ENCODE data around the gene GLT1D1.

Gene GLT1D1

GRCh38 chr12:128976120-128976738 lies 123.0 kb downstream of the GLT1D1 start:
- WGBS (ENCODE audit: insufficient coverage, insufficient read length): no CpG with 5 or more reads among the region's 22 CpGs
- no peak overlapping the region for H3K4me3 ChIP-seq (ENCODE audit: low read length)
- no peak overlapping the region for H3K27ac ChIP-seq (ENCODE audit: low read length)
- no peaks in the 10 kb centered on the region for H3K36me3 ChIP-seq (ENCODE audit: control insufficient read depth, insufficient read depth, low read length)
- H3K27me3 ChIP-seq (ENCODE audit: control insufficient read depth, insufficient read depth, low read length): no peaks in the 10 kb centered on the region
- peaks cover 40% of the 10 kb centered on the region for H3K9me3 ChIP-seq (ENCODE audit: control insufficient read depth, insufficient read depth, low read length)
- H3K4me1 ChIP-seq (ENCODE audit: control insufficient read depth, insufficient read depth, low read length): no peaks in the 10 kb centered on the region; the same call in 1 of the 2 replicates
- no peak for DNase-seq (ENCODE audit: low read depth, low spot score)

- no peak overlapping the region for H3K27ac ChIP-seq (ENCODE audit: low read length)
- no peaks in the 10 kb centered on the region; the same call in 1 of the 2 replicates for H3K4me1 ChIP-seq (ENCODE audit: control insufficient read depth, insufficient read depth, low read length)
- DNase-seq (ENCODE audit: low read depth, low spot score): no peak
- H3K4me3 ChIP-seq (ENCODE audit: low read length): no peak overlapping the region
- H3K9me3 ChIP-seq (ENCODE audit: control insufficient read depth, insufficient read depth, low read length): peaks cover 33% of the 10 kb centered on the region
- no peaks in the 10 kb centered on the region for H3K27me3 ChIP-seq (ENCODE audit: control insufficient read depth, insufficient read depth, low read length)
- no CpG with 5 or more reads among the region's 6 CpGs for WGBS (ENCODE audit: insufficient coverage, insufficient read length)
- H3K36me3 ChIP-seq (ENCODE audit: control insufficient read depth, insufficient read depth, low read length): no peaks in the 10 kb centered on the region
Measured at GRCh38 chr12:128977441-128977840, 124.2 kb downstream of the GLT1D1 start.

- H3K4me3 ChIP-seq (ENCODE audit: low read length): no peak overlapping the region
- no peaks in the 10 kb centered on the region for H3K27me3 ChIP-seq (ENCODE audit: control insufficient read depth, insufficient read depth, low read length)
- DNase-seq (ENCODE audit: low read depth, low spot score): no peak
- H3K36me3 ChIP-seq (ENCODE audit: control insufficient read depth, insufficient read depth, low read length): no peaks in the 10 kb centered on the region
- H3K4me1 ChIP-seq (ENCODE audit: control insufficient read depth, insufficient read depth, low read length): no peaks in the 10 kb centered on the region; the same call in 1 of the 2 replicates
- no peak overlapping the region for H3K27ac ChIP-seq (ENCODE audit: low read length)
- no CpG with 5 or more reads among the region's 14 CpGs for WGBS (ENCODE audit: insufficient coverage, insufficient read length)
- H3K9me3 ChIP-seq (ENCODE audit: control insufficient read depth, insufficient read depth, low read length): peaks cover 37% of the 10 kb centered on the region
Measured at GRCh38 chr12:128978067-128978466, 124.8 kb downstream of the GLT1D1 start.

- Histone ChIP-seq H3K27ac (ENCODE audit: low read length) (no peak overlapping the region), H3K4me3 (ENCODE audit: low read length) (no peak overlapping the region), H3K4me1 (ENCODE audit: control insufficient read depth, insufficient read depth, low read length) (no peaks in the 10 kb centered on the region; the same call in 1 of the 2 replicates), H3K9me3 (ENCODE audit: control insufficient read depth, insufficient read depth, low read length) (peaks cover 28% of the 10 kb centered on the region), H3K27me3 (ENCODE audit: control insufficient read depth, insufficient read depth, low read length) (no peaks in the 10 kb centered on the region), H3K36me3 (ENCODE audit: control insufficient read depth, insufficient read depth, low read length) (no peaks in the 10 kb centered on the region)
- no peak for DNase-seq (ENCODE audit: low read depth, low spot score)
- no CpG with 5 or more reads among the region's 15 CpGs for WGBS (ENCODE audit: insufficient coverage, insufficient read length)
Measured at GRCh38 chr12:128980623-128981022, 127.3 kb downstream of the GLT1D1 start.

GRCh38 chr12:128981971-128982533 lies 128.8 kb downstream of the GLT1D1 start:
- Histone ChIP-seq H3K4me3 (ENCODE audit: low read length) (no peak overlapping the region), H3K9me3 (ENCODE audit: control insufficient read depth, insufficient read depth, low read length) (peaks cover 26% of the 10 kb centered on the region), H3K27ac (ENCODE audit: low read length) (no peak overlapping the region), H3K4me1 (ENCODE audit: control insufficient read depth, insufficient read depth, low read length) (no peaks in the 10 kb centered on the region; the same call in 1 of the 2 replicates), H3K27me3 (ENCODE audit: control insufficient read depth, insufficient read depth, low read length) (no peaks in the 10 kb centered on the region), H3K36me3 (ENCODE audit: control insufficient read depth, insufficient read depth, low read length) (no peaks in the 10 kb centered on the region)
- DNase-seq (ENCODE audit: low read depth, low spot score): no peak
- no CpG with 5 or more reads among the region's 8 CpGs for WGBS (ENCODE audit: insufficient coverage, insufficient read length)

- Histone ChIP-seq H3K36me3 (ENCODE audit: control insufficient read depth, insufficient read depth, low read length) (no peaks in the 10 kb centered on the region), H3K4me1 (ENCODE audit: control insufficient read depth, insufficient read depth, low read length) (no peaks in the 10 kb centered on the region; the same call in 1 of the 2 replicates), H3K4me3 (ENCODE audit: low read length) (no peak overlapping the region), H3K27me3 (ENCODE audit: control insufficient read depth, insufficient read depth, low read length) (no peaks in the 10 kb centered on the region), H3K9me3 (ENCODE audit: control insufficient read depth, insufficient read depth, low read length) (peaks cover 26% of the 10 kb centered on the region), H3K27ac (ENCODE audit: low read length) (no peak overlapping the region)
- WGBS (ENCODE audit: insufficient coverage, insufficient read length): no CpG with 5 or more reads among the region's 9 CpGs
- DNase-seq (ENCODE audit: low read depth, low spot score): no peak
Measured at GRCh38 chr12:128982933-128983332, 129.7 kb downstream of the GLT1D1 start.

GRCh38 chr12:128983371-128983770 lies 130.1 kb downstream of the GLT1D1 start:
- Histone ChIP-seq H3K27ac (ENCODE audit: low read length) (no peak overlapping the region), H3K4me1 (ENCODE audit: control insufficient read depth, insufficient read depth, low read length) (no peaks in the 10 kb centered on the region; the same call in 1 of the 2 replicates), H3K36me3 (ENCODE audit: control insufficient read depth, insufficient read depth, low read length) (no peaks in the 10 kb centered on the region), H3K27me3 (ENCODE audit: control insufficient read depth, insufficient read depth, low read length) (no peaks in the 10 kb centered on the region), H3K9me3 (ENCODE audit: control insufficient read depth, insufficient read depth, low read length) (peaks cover 23% of the 10 kb centered on the region), H3K4me3 (ENCODE audit: low read length) (no peak overlapping the region)
- no CpG with 5 or more reads among the region's 14 CpGs for WGBS (ENCODE audit: insufficient coverage, insufficient read length)
- DNase-seq (ENCODE audit: low read depth, low spot score): no peak

GRCh38 chr12:128986957-128987356 lies 133.7 kb downstream of the GLT1D1 start:
- WGBS (ENCODE audit: insufficient coverage, insufficient read length): no CpG with 5 or more reads among the region's 10 CpGs
- Histone ChIP-seq H3K27ac (ENCODE audit: low read length) (no peak overlapping the region), H3K9me3 (ENCODE audit: control insufficient read depth, insufficient read depth, low read length) (peaks cover 15% of the 10 kb centered on the region), H3K4me3 (ENCODE audit: low read length) (no peak overlapping the region), H3K27me3 (ENCODE audit: control insufficient read depth, insufficient read depth, low read length) (no peaks in the 10 kb centered on the region), H3K36me3 (ENCODE audit: control insufficient read depth, insufficient read depth, low read length) (no peaks in the 10 kb centered on the region), H3K4me1 (ENCODE audit: control insufficient read depth, insufficient read depth, low read length) (no peaks in the 10 kb centered on the region)
- DNase-seq (ENCODE audit: low read depth, low spot score): no peak

GRCh38 chr12:128989287-128989686 lies 136.0 kb downstream of the GLT1D1 start:
- Histone ChIP-seq H3K4me1 (ENCODE audit: control insufficient read depth, insufficient read depth, low read length) (no peaks in the 10 kb centered on the region), H3K27ac (ENCODE audit: low read length) (no peak overlapping the region), H3K9me3 (ENCODE audit: control insufficient read depth, insufficient read depth, low read length) (peaks cover 9% of the 10 kb centered on the region), H3K27me3 (ENCODE audit: control insufficient read depth, insufficient read depth, low read length) (no peaks in the 10 kb centered on the region), H3K4me3 (ENCODE audit: low read length) (no peak overlapping the region), H3K36me3 (ENCODE audit: control insufficient read depth, insufficient read depth, low read length) (no peaks in the 10 kb centered on the region)
- no peak for DNase-seq (ENCODE audit: low read depth, low spot score)
- no CpG with 5 or more reads among the region's 1 CpG for WGBS (ENCODE audit: insufficient coverage, insufficient read length)

- H3K4me1 ChIP-seq (ENCODE audit: control insufficient read depth, insufficient read depth, low read length): no peaks in the 10 kb centered on the region
- H3K27me3 ChIP-seq (ENCODE audit: control insufficient read depth, insufficient read depth, low read length): no peaks in the 10 kb centered on the region
- no peaks in the 10 kb centered on the region for H3K36me3 ChIP-seq (ENCODE audit: control insufficient read depth, insufficient read depth, low read length)
- peaks cover 10% of the 10 kb centered on the region for H3K9me3 ChIP-seq (ENCODE audit: control insufficient read depth, insufficient read depth, low read length)
- H3K27ac ChIP-seq (ENCODE audit: low read length): no peak overlapping the region
- no peak overlapping the region for H3K4me3 ChIP-seq (ENCODE audit: low read length)
- no CpG with 5 or more reads among the region's 6 CpGs for WGBS (ENCODE audit: insufficient coverage, insufficient read length)
- DNase-seq (ENCODE audit: low read depth, low spot score): no peak
Measured at GRCh38 chr12:128991716-128992115, 138.4 kb downstream of the GLT1D1 start.

GRCh38 chr12:128992116-128992515 lies 138.8 kb downstream of the GLT1D1 start:
- WGBS (ENCODE audit: insufficient coverage, insufficient read length): no CpG with 5 or more reads among the region's 8 CpGs
- DNase-seq (ENCODE audit: low read depth, low spot score): no peak

More at GRCh38 chr12:128992116-128992515, 138.8 kb downstream of the GLT1D1 start:
- no peak overlapping the region for H3K27ac ChIP-seq (ENCODE audit: low read length)
- no peaks in the 10 kb centered on the region for H3K36me3 ChIP-seq (ENCODE audit: control insufficient read depth, insufficient read depth, low read length)
- H3K4me3 ChIP-seq (ENCODE audit: low read length): no peak overlapping the region
- no peaks in the 10 kb centered on the region for H3K4me1 ChIP-seq (ENCODE audit: control insufficient read depth, insufficient read depth, low read length)
- H3K9me3 ChIP-seq (ENCODE audit: control insufficient read depth, insufficient read depth, low read length): peaks cover 13% of the 10 kb centered on the region
- H3K27me3 ChIP-seq (ENCODE audit: control insufficient read depth, insufficient read depth, low read length): no peaks in the 10 kb centered on the region

All from iPS DF 6.9 (cell line).